ENCODE results near the gene GGA1.

DNA sequence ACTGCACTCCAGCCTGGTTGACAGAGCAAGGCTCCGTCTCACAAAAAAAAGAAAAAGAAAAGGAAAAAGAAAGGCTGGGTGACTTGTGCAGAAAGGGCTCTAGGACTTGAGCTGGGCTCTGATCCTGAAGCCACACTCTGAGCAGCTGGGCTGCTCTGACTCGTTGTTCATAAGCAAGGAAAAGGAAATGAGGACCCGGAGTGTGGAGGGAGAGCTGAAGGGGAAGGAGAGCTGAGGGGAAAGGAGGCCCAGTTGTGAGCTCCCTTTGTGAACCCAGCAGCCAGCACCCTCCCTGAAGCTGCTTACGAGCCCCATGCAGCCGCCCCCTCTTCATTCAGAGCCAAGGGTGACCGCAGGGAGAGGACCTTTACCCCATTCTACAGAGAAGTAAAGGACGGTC, 18.5 kb downstream of the GGA1 start:
- TF ChIP-seq, protein P1, sequence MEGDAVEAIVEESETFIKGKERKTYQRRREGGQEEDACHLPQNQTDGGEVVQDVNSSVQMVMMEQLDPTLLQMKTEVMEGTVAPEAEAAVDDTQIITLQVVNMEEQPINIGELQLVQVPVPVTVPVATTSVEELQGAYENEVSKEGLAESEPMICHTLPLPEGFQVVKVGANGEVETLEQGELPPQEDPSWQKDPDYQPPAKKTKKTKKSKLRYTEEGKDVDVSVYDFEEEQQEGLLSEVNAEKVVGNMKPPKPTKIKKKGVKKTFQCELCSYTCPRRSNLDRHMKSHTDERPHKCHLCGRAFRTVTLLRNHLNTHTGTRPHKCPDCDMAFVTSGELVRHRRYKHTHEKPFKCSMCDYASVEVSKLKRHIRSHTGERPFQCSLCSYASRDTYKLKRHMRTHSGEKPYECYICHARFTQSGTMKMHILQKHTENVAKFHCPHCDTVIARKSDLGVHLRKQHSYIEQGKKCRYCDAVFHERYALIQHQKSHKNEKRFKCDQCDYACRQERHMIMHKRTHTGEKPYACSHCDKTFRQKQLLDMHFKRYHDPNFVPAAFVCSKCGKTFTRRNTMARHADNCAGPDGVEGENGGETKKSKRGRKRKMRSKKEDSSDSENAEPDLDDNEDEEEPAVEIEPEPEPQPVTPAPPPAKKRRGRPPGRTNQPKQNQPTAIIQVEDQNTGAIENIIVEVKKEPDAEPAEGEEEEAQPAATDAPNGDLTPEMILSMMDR (IDR thresholded peaks at IDR 0.05; ENCODE audit: borderline replicate concordance, extremely low read depth, low read length, poor library complexity, severe bottlenecking): no peak
- no peak for TF ChIP-seq EZH2 (IDR thresholded peaks at IDR 0.05; ENCODE audit: borderline replicate concordance, low read depth, low read length, severe bottlenecking)

Measured in DND-41 (cell line).